K562 (cell line): ENCODE results near the gene SH3PXD2B. TPM values are rescaled to one million over a fixed set of nuclear protein-coding genes. Genes with fewer than 3 reads are reported as not detected.

Experiments
- ATAC-seq: fragments of 200-7000 bp; cut with Tn5 transposase; 3 replicates; pipeline ENCODE4 v1.9.1; 2020; ENCODE audit warnings: moderate library complexity
- BruUV-seq: library from RNA; stranded (reverse); fragments of 400-500 nt; replicated peaks from 2 replicates; lab custom pipeline; 2021; lab: Mats Ljungman, UMichigan
- CTCF ChIA-PET: fragments of 300-600 bp; formaldehyde crosslinking; extraction: SDS; loops from one replicate; lab custom pipeline; 2021; ENCODE audit warnings: low intra/inter-chr PET ratio; lab: Yijun Ruan, JAX
- POLR2A ChIA-PET: fragments of 300-600, 350-650 bp; sonication (Branson Sonifier 250); formaldehyde crosslinking; extraction: SDS; loops from one replicate; lab custom pipeline; 2021; ENCODE audit warnings: antibody characterized with exemption, inconsistent platforms; lab: Yijun Ruan, JAX
- DNase-seq, 4 experiments: peaks; one replicate each; pipeline versions ENCODE4 v3.0.0 to v3.0.0-alpha.2; 2011 to 2018; ENCODE audit warnings: low spot score in 3 of 4, mixed read lengths in 3 of 4; ENCODE audit errors: extremely low read depth in 1 of 4
- FAIRE-seq: peaks from 2 replicates; lab custom pipeline; 2011; peaks lifted over from hg19 to GRCh38; lab: Jason Lieb, UNC
- H2AFZ ChIP-seq: 2 replicates; pipeline ENCODE4 v1.6.0; 2011; ENCODE audit warnings: low read depth, low read length, control low read depth, inconsistent platforms
- H3K27ac ChIP-seq: fragments of 200-600 bp; 3 replicates; pipeline ENCODE4 v1.8.0; 2011; ENCODE audit warnings: low read depth, mild to moderate bottlenecking, control low read depth, inconsistent platforms, low read length, moderate library complexity, mixed read lengths; ENCODE audit errors: extremely low read depth
- H3K27me3 ChIP-seq, 2 experiments: fragments of 300-600 bp in 1 of 2; 2 replicates in 1 of 2; 3 replicates in 1 of 2; pipeline versions ENCODE4 v1.6.0 to v1.8.0; 2011; ENCODE audit warnings: inconsistent platforms in 2 of 2, low read length in 2 of 2, mild to moderate bottlenecking in 1 of 2, mixed read lengths in 1 of 2, moderate library complexity in 1 of 2; ENCODE audit not compliant: control insufficient read depth in 2 of 2, insufficient read depth in 2 of 2
- H3K36me3 ChIP-seq: fragments of 300-600 bp; 3 replicates; pipeline ENCODE4 v1.8.0; 2011; ENCODE audit warnings: mild to moderate bottlenecking, low read length, inconsistent platforms; ENCODE audit not compliant: control insufficient read depth, insufficient read depth
- H3K4me1 ChIP-seq, 2 experiments: fragments of 200-600 bp in 1 of 2; replicated peaks in 1 of 2; 2 replicates in 1 of 2; 3 replicates in 1 of 2; pipeline versions ENCODE4 v1.5.1 to v1.8.0; 2011; ENCODE audit warnings: inconsistent platforms in 2 of 2, low read length in 2 of 2, mild to moderate bottlenecking in 1 of 2, mixed read lengths in 1 of 2, moderate library complexity in 1 of 2; ENCODE audit not compliant: control insufficient read depth in 2 of 2, insufficient read depth in 2 of 2
- H3K4me2 ChIP-seq: 2 replicates; pipeline ENCODE4 v1.6.1; 2011; ENCODE audit warnings: low read length, control low read depth, inconsistent platforms, mixed read lengths; ENCODE audit not compliant: insufficient read depth
- H3K4me3 ChIP-seq: fragments of 200-600 bp; sonication (generic), shearing (Covaris generic); 2 replicates; pipeline ENCODE4 v1.5.1; 2016; ENCODE audit warnings: control low read depth, inconsistent platforms
- H3K79me2 ChIP-seq: fragments of 200-600 bp; 3 replicates; pipeline ENCODE4 v1.8.0; 2011; ENCODE audit warnings: low read length, inconsistent platforms; ENCODE audit not compliant: control insufficient read depth, insufficient read depth
- H3K9ac ChIP-seq, 2 experiments: 2 replicates each; pipeline versions ENCODE4 v1.6.0 to v1.6.1; 2011; ENCODE audit warnings: low read depth in 2 of 2, low read length in 2 of 2, control low read depth in 1 of 2, inconsistent platforms in 1 of 2, mild to moderate bottlenecking in 1 of 2, mixed read lengths in 1 of 2; ENCODE audit not compliant: insufficient read depth in 1 of 2
- H3K9me1 ChIP-seq: one replicate; pipeline ENCODE4 v1.6.0; 2011; ENCODE audit warnings: inconsistent platforms, mild to moderate bottlenecking, low read length, moderate library complexity; ENCODE audit not compliant: control insufficient read depth, insufficient read depth
- H3K9me3 ChIP-seq: replicated peaks from 2 replicates; pipeline ENCODE4 v1.5.1; 2011; ENCODE audit warnings: low read depth, low read length, inconsistent platforms; ENCODE audit not compliant: control insufficient read depth, insufficient read depth
- H4K20me1 ChIP-seq: replicated peaks from 2 replicates; pipeline ENCODE4 v1.6.1; 2011; ENCODE audit warnings: low read length, inconsistent platforms, mixed read lengths; ENCODE audit not compliant: control insufficient read depth, insufficient read depth
- CCNT2 ChIP-seq: IDR thresholded peaks from 2 replicates; pipeline ENCODE4 v1.6.1; 2011; ENCODE audit warnings: borderline replicate concordance, low read depth, mild to moderate bottlenecking, moderate library complexity, mixed read lengths, low read length; ENCODE audit not compliant: insufficient read length; ENCODE audit errors: extremely low read depth
- ILK ChIP-seq: fragments of 450-650 bp; IDR thresholded peaks from 2 replicates; pipeline ENCODE4 v1.6.1; 2016; ENCODE audit warnings: missing genetic modification characterization, low read depth, mild to moderate bottlenecking, missing compliant biosample characterization, moderate library complexity, borderline replicate concordance
- RBM17 ChIP-seq: fragments of 200-400 bp; formaldehyde crosslinking; IDR thresholded peaks from 2 replicates; pipeline ENCODE4 v1.6.1; 2017; ENCODE audit warnings: low read depth, mild to moderate bottlenecking, low read length, borderline replicate concordance
- RBM25 ChIP-seq: fragments of 200-400 bp; formaldehyde crosslinking; IDR thresholded peaks from 2 replicates; pipeline ENCODE4 v1.6.1; 2018; ENCODE audit warnings: low read length, low read depth, moderate library complexity; ENCODE audit not compliant: severe bottlenecking
- ZFP36 ChIP-seq: fragments of 150-350 bp; IDR thresholded peaks from 2 replicates; pipeline ENCODE4 v1.6.1; 2018; ENCODE audit warnings: low read length, low read depth; ENCODE audit not compliant: partially characterized antibody
- ZNF263 ChIP-seq: sonication (generic); formaldehyde crosslinking; IDR thresholded peaks from 2 replicates; pipeline ENCODE4 v1.8.0; 2022; ENCODE audit warnings: mild to moderate bottlenecking, missing genetic modification reagents, borderline replicate concordance
- ZNF444 ChIP-seq: fragments of 250-450 bp; sonication (Bioruptor Pico); IDR thresholded peaks from 2 replicates; pipeline ENCODE4 v1.4.0; 2020; ENCODE audit warnings: mild to moderate bottlenecking, moderate library complexity
- WGBS: fragments of 100-300 bp; shearing (Covaris generic); methylation state at CpG from one replicate; pipeline ENCODE4 v1.1.6; 2016; ENCODE audit warnings: low coverage, mixed read lengths; ENCODE audit not compliant: insufficient coverage; ENCODE audit errors: missing lambda C conversion rate; 5-methylcytosine and 5-hydroxymethylcytosine counted together
- in situ Hi-C: fragments of 300-500 bp; cut with MboI; formaldehyde crosslinking; loops from 4 replicates; pipeline ENCODE4 v1.15.0; 2018; ENCODE audit warnings: inconsistent platforms, mixed read lengths
- intact Hi-C: fragments of 100-400 bp; cut with micrococcal nuclease; formaldehyde crosslinking; loops from 2 replicates; pipeline ENCODE4 v1.14.2; 2022
- polyA plus RNA-seq, 8 experiments: library from polyadenylated mRNA; depleted of rRNA in 4 of 8; stranded (reverse) in 5 of 8; unstranded in 3 of 8; fragments of >200 nt; fragmentation: Nextera tagmentation in 2 of 8; fragmentation: Illumina TruSeq in 1 of 8; extraction: Ambion mirVana in 2 of 8; extraction: Trizol in 1 of 8; gene quantifications; 2 replicates each; pipeline versions ENCODE4 v1.2.1 to v1.2.3, GENCODE V29; 2011 to 2014; ENCODE audit warnings: inconsistent platforms in 1 of 8, missing spikeins in 1 of 8
- total RNA-seq, 7 experiments: library from RNA; depleted of rRNA in 6 of 7; stranded (reverse); fragments of >200 nt in 6 of 7; fragmentation: Illumina TruSeq in 2 of 7; extraction: Trizol in 2 of 7; gene quantifications; 2 replicates each; pipeline versions ENCODE4 v1.2.1 to v1.2.3, GENCODE V29; 2011 to 2021; ENCODE audit warnings: low replicate concordance in 1 of 7

SH3PXD2B gene
- total and polyA plus RNA-seq, 9 of the 15 experiments (the other 6 are each of a cell fraction or from before 2014, with no cell fraction given) = 0.04 to 0.66 (median 0.19) TPM

GRCh38 chr5:172377856-172378255 lies 76.5 kb downstream of the SH3PXD2B start:
- in situ Hi-C loops = no loop called here
- no TSS peak for BruUV-seq
- Histone ChIP-seq H3K9ac (no peak overlapping the region), H4K20me1 (peaks cover 6% of the 10 kb centered on the region; the same call in 1 of the 2 replicates), H3K27me3 (peaks cover 8 to 38% of the 10 kb centered on the region in 2 experiments; a peak in 3 of 5 replicates), H3K9me3 (no peaks in the 10 kb centered on the region), H2AFZ (no peak overlapping the region), H3K4me1 (no peaks in the 10 kb centered on the region), H3K9me1 (no peaks in the 10 kb centered on the region), H3K4me2 (no peak overlapping the region), H3K4me3 (no peak overlapping the region), H3K79me2 (no peaks in the 10 kb centered on the region), H3K27ac (no peak overlapping the region), H3K36me3 (no peaks in the 10 kb centered on the region)
- no peak for ATAC-seq
- ChIA-PET POLR2A (interaction anchor here (0.6 kb wide), 1 partner anchor 35 kb away, joined by 3 read pairs; no protein-coding TSS in a partner anchor), CTCF (no interaction called here)
- 3% methylated on average over 4 of the region's 4 CpGs for WGBS
- TF ChIP-seq ILK (tag) = no peak
- TF ChIP-seq ZNF444 (CRISPR knock-in tag) = no peak
- no peak for TF ChIP-seq CCNT2
- TF ChIP-seq ZNF263 = no peak
- no peak for DNase-seq
- no peak for FAIRE-seq
- intact Hi-C loops = no loop called here

- WGBS = 4% methylated on average over 2 of the region's 3 CpGs
- ChIA-PET CTCF (no interaction called here), POLR2A (no interaction called here)
- H3K79me2 ChIP-seq = no peaks in the 10 kb centered on the region
- no peak overlapping the region for H3K9ac ChIP-seq
- no peaks in the 10 kb centered on the region for H3K36me3 ChIP-seq
- no peak overlapping the region for H3K4me2 ChIP-seq
- intact Hi-C loops = no loop called here
- FAIRE-seq (no peak), ATAC-seq (no peak), DNase-seq (no peak)
- in situ Hi-C loops = no loop called here
- peaks cover 6% of the 10 kb centered on the region; the same call in 1 of the 2 replicates for H4K20me1 ChIP-seq
- no peaks in the 10 kb centered on the region for H3K9me3 ChIP-seq
- peaks cover 8 to 35% of the 10 kb centered on the region in 2 experiments; a peak in 3 of 5 replicates for H3K27me3 ChIP-seq
- H3K4me3 ChIP-seq = no peak overlapping the region
- H2AFZ ChIP-seq = no peak overlapping the region
- H3K9me1 ChIP-seq = no peaks in the 10 kb centered on the region
- no peaks in the 10 kb centered on the region for H3K4me1 ChIP-seq
- TF ChIP-seq RBM25 (peak; percentile 44), RBM17 (no peak), ZFP36 (peak; percentile 50)
- no TSS peak for BruUV-seq
- no peak overlapping the region for H3K27ac ChIP-seq
Measured at GRCh38 chr5:172377438-172377837, 76.9 kb downstream of the SH3PXD2B start.
